Activated CD4-positive, alpha-beta T cell treated with anti-CD3 and anti-CD28 coated beads, Interleukin-2, Interleukin-4, amounts not matched to agents 100 ng/mL and 50 ng/mL, durations not matched to agents 16 hours and 8 hours (primary cell): ENCODE results near the gene KITLG.
"Not testable (repeated sequence)": the region's sequence is repeated elsewhere in the genome, so short reads cannot be mapped to it uniquely, and the experiment has no call there.

Experiments
- DNase-seq: peaks from one replicate; pipeline ENCODE4 v3.0.0-alpha.2; 2020; ENCODE audit warnings: low spot score

The KITLG gene

GRCh38 chr12:88493636-88494035, 86.6 kb downstream of the KITLG start:
- no peak for DNase-seq

- no peak for DNase-seq
These were observed 89.8 kb downstream of the KITLG start for GRCh38 chr12:88490425-88490824.

GRCh38 chr12:88472775-88473174, 107.5 kb downstream of the KITLG start:
- no peak for DNase-seq

- no peak for DNase-seq
These were observed 108.0 kb downstream of the KITLG start for GRCh38 chr12:88472248-88472647.

GRCh38 chr12:88471331-88472045, 108.8 kb downstream of the KITLG start:
- DNase-seq: no peak

- DNase-seq: no peak
These were observed 111.1 kb downstream of the KITLG start for GRCh38 chr12:88469154-88469553.

- no peak for DNase-seq
These were observed 111.7 kb downstream of the KITLG start for GRCh38 chr12:88468581-88468980.

GRCh38 chr12:88466708-88467107, 113.6 kb downstream of the KITLG start:
- DNase-seq: not testable (repeated sequence)

GRCh38 chr12:88458327-88458726, 121.9 kb downstream of the KITLG start:
- DNase-seq: no peak

- no peak for DNase-seq
These were observed 126.9 kb downstream of the KITLG start for GRCh38 chr12:88453323-88453722.

GRCh38 chr12:88451205-88451604, 129.1 kb downstream of the KITLG start:
- DNase-seq: no peak

GRCh38 chr12:88450136-88450535, 130.1 kb downstream of the KITLG start:
- DNase-seq: no peak

GRCh38 chr12:88448337-88448915, 131.8 kb downstream of the KITLG start:
- no peak for DNase-seq

GRCh38 chr12:88445705-88446394, 134.4 kb downstream of the KITLG start:
- DNase-seq: no peak

GRCh38 chr12:88444481-88444880, 135.8 kb downstream of the KITLG start:
- no peak for DNase-seq
